Measurements from ENCODE around the gene ABCC1.

GRCh38 chr16:16059895-16060590 lies 110.6 kb downstream of the ABCC1 start:
- no peak for TF ChIP-seq EP300 (IDR thresholded peaks at IDR 0.05)
- TF ChIP-seq POLR2AphosphoS5 (IDR thresholded peaks at IDR 0.05) = no peak
- TF ChIP-seq CTCF (IDR thresholded peaks at IDR 0.05) = no peak
